HEK293 (cell line): Measurements from ENCODE around the gene ARID3B.

Source experiments
- BCL11B ChIP-seq: fragments of 450-650 bp; formaldehyde crosslinking; IDR thresholded peaks from 2 replicates; pipeline ENCODE4 v1.5.1; 2016; ENCODE audit warnings: low read depth, missing biosample characterization, missing genetic modification characterization
- HOXC10 ChIP-seq: sonication (generic); formaldehyde crosslinking; IDR thresholded peaks from 2 replicates; pipeline ENCODE4 v1.8.1; 2023; ENCODE audit warnings: mild to moderate bottlenecking, missing genetic modification reagents
- KLF7 ChIP-seq: fragments of 450-650 bp; formaldehyde crosslinking; IDR thresholded peaks from 2 replicates; pipeline ENCODE4 v1.5.1; 2016; ENCODE audit warnings: missing biosample characterization, missing genetic modification characterization, borderline replicate concordance
- MYNN ChIP-seq: fragments of 450-650 bp; formaldehyde crosslinking; IDR thresholded peaks from 2 replicates; pipeline ENCODE4 v1.5.1; 2016; ENCODE audit warnings: missing biosample characterization, missing genetic modification characterization, borderline replicate concordance
- RBAK ChIP-seq: fragments of 450-650 bp; formaldehyde crosslinking; IDR thresholded peaks from 2 replicates; pipeline ENCODE4 v1.5.1; 2016; ENCODE audit warnings: missing biosample characterization, missing genetic modification characterization
- ZBTB17 ChIP-seq: fragments of 450-650 bp; formaldehyde crosslinking; IDR thresholded peaks from 2 replicates; pipeline ENCODE4 v1.5.1; 2016; ENCODE audit warnings: missing biosample characterization, missing genetic modification characterization
- ZBTB7A ChIP-seq: fragments of 450-650 bp; formaldehyde crosslinking; IDR thresholded peaks from 2 replicates; pipeline ENCODE4 v1.5.1; 2016; ENCODE audit warnings: low read depth, missing biosample characterization, missing genetic modification characterization
- ZNF169 ChIP-seq: fragments of 450-650 bp; formaldehyde crosslinking; IDR thresholded peaks from 2 replicates; pipeline ENCODE4 v1.5.1; 2016; ENCODE audit warnings: missing biosample characterization, missing genetic modification characterization
- ZNF24 ChIP-seq: fragments of 450-650 bp; formaldehyde crosslinking; IDR thresholded peaks from 2 replicates; pipeline ENCODE4 v1.5.1; 2016; ENCODE audit warnings: missing biosample characterization, missing genetic modification characterization
- ZNF416 ChIP-seq: fragments of 450-650 bp; formaldehyde crosslinking; IDR thresholded peaks from 2 replicates; pipeline ENCODE4 v1.5.1; 2016; ENCODE audit warnings: missing biosample characterization, missing genetic modification characterization
- ZNF48 ChIP-seq: fragments of 450-650 bp; formaldehyde crosslinking; IDR thresholded peaks from 2 replicates; pipeline ENCODE4 v1.5.1; 2016; ENCODE audit warnings: missing biosample characterization, missing genetic modification characterization
- ZNF558 ChIP-seq: fragments of 450-650 bp; formaldehyde crosslinking; IDR thresholded peaks from 2 replicates; pipeline ENCODE4 v1.5.1; 2016; ENCODE audit warnings: missing biosample characterization, missing genetic modification characterization
- ZNF600 ChIP-seq: fragments of 450-650 bp; formaldehyde crosslinking; IDR thresholded peaks from 2 replicates; pipeline ENCODE4 v1.5.1; 2016; ENCODE audit warnings: missing biosample characterization, missing genetic modification characterization
- ZNF837 ChIP-seq: fragments of 450-650 bp; formaldehyde crosslinking; IDR thresholded peaks from 2 replicates; pipeline ENCODE4 v1.5.1; 2016; ENCODE audit warnings: missing biosample characterization, missing genetic modification characterization
- ZNF843 ChIP-seq: fragments of 450-650 bp; formaldehyde crosslinking; IDR thresholded peaks from 2 replicates; pipeline ENCODE4 v1.5.1; 2016; ENCODE audit warnings: missing biosample characterization, missing genetic modification characterization
- TF ChIP-seq, protein P1 (sequence below): IDR thresholded peaks from 2 replicates; pipeline ENCODE4 v1.6.1; 2011; ENCODE audit warnings: mild to moderate bottlenecking, low read depth, low read length, borderline replicate concordance
- TF ChIP-seq, protein P2 (sequence below): fragments of 450-650 bp; formaldehyde crosslinking; IDR thresholded peaks from 2 replicates; pipeline ENCODE4 v1.5.1; 2016; ENCODE audit warnings: missing biosample characterization, missing genetic modification characterization, borderline replicate concordance
- TF ChIP-seq, protein P3 (sequence below): fragments of 450-650 bp; formaldehyde crosslinking; IDR thresholded peaks from 2 replicates; pipeline ENCODE4 v1.5.1; 2016; ENCODE audit warnings: missing biosample characterization, missing genetic modification characterization
- TF ChIP-seq, protein P4 (sequence below): fragments of 450-650 bp; formaldehyde crosslinking; IDR thresholded peaks from 2 replicates; pipeline ENCODE4 v1.5.1; 2016; ENCODE audit warnings: missing biosample characterization, missing genetic modification characterization
- TF ChIP-seq, protein P5 (sequence below): fragments of 450-650 bp; formaldehyde crosslinking; IDR thresholded peaks from 2 replicates; pipeline ENCODE4; 2016; ENCODE audit warnings: missing biosample characterization, missing genetic modification characterization
- TF ChIP-seq, protein P6 (sequence below): fragments of 450-650 bp; formaldehyde crosslinking; IDR thresholded peaks from 2 replicates; pipeline ENCODE4 v1.5.1; 2016; ENCODE audit warnings: missing biosample characterization, missing genetic modification characterization
- TF ChIP-seq, protein P7 (sequence below): fragments of 450-650 bp; formaldehyde crosslinking; IDR thresholded peaks from 2 replicates; pipeline ENCODE4 v1.5.1; 2016; ENCODE audit warnings: missing biosample characterization, missing genetic modification characterization
- TF ChIP-seq, protein P8 (sequence below): fragments of 450-650 bp; formaldehyde crosslinking; IDR thresholded peaks from 2 replicates; pipeline ENCODE4 v1.5.1; 2016; ENCODE audit warnings: missing biosample characterization, missing genetic modification characterization

ARID3B gene

DNA sequence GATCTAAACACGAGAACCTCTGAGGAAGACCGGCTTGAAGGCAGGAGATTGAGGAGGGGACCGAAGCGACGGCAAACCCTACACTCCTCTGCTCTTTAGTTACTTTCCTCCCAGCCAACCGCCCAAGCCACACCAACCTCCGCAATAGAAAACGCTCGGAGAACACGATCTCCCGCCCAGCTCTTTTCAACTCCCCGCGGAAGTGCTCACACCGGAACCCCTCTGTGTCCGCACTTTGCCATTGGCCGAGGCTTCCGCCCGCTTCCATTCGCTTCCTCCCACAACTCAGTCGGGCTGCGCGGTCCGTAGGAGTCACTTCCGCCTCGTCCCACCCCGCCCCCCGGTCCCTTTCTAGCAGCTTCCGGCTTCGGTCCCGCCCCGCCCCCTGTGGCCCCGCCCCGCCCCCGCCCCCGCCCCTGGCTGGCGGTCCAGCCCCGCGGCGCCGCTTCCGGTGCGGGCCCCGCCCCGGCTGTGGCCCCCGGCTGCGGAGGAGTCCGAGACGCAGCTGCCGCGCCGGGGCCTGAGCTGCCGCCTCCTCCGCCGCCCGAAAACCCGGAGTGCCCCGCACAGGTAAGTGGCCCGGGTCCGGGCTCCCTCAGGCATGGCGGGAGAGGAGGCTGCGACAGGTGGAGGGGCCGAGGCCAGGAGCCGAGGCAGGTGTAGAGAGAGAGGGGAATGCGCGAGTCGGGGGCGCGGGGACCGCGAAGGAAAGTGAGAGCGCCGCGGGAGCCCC, at the start of gene ARID3B (continued):
- TF ChIP-seq, protein P1, sequence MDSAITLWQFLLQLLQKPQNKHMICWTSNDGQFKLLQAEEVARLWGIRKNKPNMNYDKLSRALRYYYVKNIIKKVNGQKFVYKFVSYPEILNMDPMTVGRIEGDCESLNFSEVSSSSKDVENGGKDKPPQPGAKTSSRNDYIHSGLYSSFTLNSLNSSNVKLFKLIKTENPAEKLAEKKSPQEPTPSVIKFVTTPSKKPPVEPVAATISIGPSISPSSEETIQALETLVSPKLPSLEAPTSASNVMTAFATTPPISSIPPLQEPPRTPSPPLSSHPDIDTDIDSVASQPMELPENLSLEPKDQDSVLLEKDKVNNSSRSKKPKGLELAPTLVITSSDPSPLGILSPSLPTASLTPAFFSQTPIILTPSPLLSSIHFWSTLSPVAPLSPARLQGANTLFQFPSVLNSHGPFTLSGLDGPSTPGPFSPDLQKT, result no peak; the same call in 1 of the 2 replicates
- TF ChIP-seq ZBTB17 (tag by site-specific recombination), result peak; percentile 4; the same call in 1 of the 2 replicates
- TF ChIP-seq, protein P2, sequence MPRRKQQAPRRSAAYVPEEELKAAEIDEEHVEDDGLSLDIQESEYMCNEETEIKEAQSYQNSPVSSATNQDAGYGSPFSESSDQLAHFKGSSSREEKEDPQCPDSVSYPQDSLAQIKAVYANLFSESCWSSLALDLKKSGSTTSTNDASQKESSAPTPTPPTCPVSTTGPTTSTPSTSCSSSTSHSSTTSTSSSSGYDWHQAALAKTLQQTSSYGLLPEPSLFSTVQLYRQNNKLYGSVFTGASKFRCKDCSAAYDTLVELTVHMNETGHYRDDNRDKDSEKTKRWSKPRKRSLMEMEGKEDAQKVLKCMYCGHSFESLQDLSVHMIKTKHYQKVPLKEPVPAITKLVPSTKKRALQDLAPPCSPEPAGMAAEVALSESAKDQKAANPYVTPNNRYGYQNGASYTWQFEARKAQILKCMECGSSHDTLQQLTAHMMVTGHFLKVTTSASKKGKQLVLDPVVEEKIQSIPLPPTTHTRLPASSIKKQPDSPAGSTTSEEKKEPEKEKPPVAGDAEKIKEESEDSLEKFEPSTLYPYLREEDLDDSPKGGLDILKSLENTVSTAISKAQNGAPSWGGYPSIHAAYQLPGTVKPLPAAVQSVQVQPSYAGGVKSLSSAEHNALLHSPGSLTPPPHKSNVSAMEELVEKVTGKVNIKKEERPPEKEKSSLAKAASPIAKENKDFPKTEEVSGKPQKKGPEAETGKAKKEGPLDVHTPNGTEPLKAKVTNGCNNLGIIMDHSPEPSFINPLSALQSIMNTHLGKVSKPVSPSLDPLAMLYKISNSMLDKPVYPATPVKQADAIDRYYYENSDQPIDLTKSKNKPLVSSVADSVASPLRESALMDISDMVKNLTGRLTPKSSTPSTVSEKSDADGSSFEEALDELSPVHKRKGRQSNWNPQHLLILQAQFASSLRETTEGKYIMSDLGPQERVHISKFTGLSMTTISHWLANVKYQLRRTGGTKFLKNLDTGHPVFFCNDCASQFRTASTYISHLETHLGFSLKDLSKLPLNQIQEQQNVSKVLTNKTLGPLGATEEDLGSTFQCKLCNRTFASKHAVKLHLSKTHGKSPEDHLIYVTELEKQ (tag by site-specific recombination), result peak; percentile 49; the same call in 1 of the 2 replicates
- no peak; the same call in 1 of the 2 replicates for TF ChIP-seq ZNF600 (tag by site-specific recombination)
- no peak for TF ChIP-seq ZNF169 (tag by site-specific recombination)
- no peak for TF ChIP-seq ZNF837 (tag by site-specific recombination)
- TF ChIP-seq, protein P3, sequence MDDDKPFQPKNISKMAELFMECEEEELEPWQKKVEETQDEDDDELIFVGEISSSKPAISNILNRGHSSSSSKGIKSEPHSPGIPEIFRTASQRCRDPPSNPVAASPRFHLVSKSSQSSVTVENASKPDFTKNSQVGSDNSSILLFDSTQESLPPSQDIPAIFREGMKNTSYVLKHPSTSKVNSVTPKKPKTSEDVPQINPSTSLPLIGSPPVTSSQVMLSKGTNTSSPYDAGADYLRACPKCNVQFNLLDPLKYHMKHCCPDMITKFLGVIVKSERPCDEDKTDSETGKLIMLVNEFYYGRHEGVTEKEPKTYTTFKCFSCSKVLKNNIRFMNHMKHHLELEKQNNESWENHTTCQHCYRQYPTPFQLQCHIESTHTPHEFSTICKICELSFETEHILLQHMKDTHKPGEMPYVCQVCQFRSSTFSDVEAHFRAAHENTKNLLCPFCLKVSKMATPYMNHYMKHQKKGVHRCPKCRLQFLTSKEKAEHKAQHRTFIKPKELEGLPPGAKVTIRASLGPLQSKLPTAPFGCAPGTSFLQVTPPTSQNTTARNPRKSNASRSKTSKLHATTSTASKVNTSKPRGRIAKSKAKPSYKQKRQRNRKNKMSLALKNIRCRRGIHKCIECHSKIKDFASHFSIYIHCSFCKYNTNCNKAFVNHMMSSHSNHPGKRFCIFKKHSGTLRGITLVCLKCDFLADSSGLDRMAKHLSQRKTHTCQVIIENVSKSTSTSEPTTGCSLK (tag by site-specific recombination), result no peak
- TF ChIP-seq HOXC10 (CRISPR knock-in tag), result no peak
- TF ChIP-seq, protein P4, sequence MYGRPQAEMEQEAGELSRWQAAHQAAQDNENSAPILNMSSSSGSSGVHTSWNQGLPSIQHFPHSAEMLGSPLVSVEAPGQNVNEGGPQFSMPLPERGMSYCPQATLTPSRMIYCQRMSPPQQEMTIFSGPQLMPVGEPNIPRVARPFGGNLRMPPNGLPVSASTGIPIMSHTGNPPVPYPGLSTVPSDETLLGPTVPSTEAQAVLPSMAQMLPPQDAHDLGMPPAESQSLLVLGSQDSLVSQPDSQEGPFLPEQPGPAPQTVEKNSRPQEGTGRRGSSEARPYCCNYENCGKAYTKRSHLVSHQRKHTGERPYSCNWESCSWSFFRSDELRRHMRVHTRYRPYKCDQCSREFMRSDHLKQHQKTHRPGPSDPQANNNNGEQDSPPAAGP (tag by site-specific recombination), result peak; percentile 30; the same call in 1 of the 2 replicates
- no peak; the same call in 1 of the 2 replicates for TF ChIP-seq KLF7 (tag by site-specific recombination)
- no peak for TF ChIP-seq ZNF48 (tag by site-specific recombination)
- no peak for TF ChIP-seq ZNF416
- no peak for TF ChIP-seq MYNN (tag by site-specific recombination)
- TF ChIP-seq ZNF558 (tag by site-specific recombination), result peak; percentile 21; the same call in 1 of the 2 replicates
- TF ChIP-seq ZNF24 (tag by site-specific recombination), result peak; percentile 35; the same call in 1 of the 2 replicates
- TF ChIP-seq, protein P5, sequence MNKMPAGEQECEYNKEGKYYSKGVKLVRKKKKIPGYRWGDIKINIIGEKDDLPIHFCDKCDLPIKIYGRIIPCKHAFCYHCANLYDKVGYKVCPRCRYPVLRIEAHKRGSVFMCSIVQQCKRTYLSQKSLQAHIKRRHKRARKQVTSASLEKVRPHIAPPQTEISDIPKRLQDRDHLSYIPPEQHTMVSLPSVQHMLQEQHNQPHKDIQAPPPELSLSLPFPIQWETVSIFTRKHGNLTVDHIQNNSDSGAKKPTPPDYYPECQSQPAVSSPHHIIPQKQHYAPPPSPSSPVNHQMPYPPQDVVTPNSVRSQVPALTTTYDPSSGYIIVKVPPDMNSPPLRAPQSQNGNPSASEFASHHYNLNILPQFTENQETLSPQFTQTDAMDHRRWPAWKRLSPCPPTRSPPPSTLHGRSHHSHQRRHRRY (tag by site-specific recombination), result no peak
- TF ChIP-seq ZBTB7A (tag by site-specific recombination), result no peak
- TF ChIP-seq, protein P6, sequence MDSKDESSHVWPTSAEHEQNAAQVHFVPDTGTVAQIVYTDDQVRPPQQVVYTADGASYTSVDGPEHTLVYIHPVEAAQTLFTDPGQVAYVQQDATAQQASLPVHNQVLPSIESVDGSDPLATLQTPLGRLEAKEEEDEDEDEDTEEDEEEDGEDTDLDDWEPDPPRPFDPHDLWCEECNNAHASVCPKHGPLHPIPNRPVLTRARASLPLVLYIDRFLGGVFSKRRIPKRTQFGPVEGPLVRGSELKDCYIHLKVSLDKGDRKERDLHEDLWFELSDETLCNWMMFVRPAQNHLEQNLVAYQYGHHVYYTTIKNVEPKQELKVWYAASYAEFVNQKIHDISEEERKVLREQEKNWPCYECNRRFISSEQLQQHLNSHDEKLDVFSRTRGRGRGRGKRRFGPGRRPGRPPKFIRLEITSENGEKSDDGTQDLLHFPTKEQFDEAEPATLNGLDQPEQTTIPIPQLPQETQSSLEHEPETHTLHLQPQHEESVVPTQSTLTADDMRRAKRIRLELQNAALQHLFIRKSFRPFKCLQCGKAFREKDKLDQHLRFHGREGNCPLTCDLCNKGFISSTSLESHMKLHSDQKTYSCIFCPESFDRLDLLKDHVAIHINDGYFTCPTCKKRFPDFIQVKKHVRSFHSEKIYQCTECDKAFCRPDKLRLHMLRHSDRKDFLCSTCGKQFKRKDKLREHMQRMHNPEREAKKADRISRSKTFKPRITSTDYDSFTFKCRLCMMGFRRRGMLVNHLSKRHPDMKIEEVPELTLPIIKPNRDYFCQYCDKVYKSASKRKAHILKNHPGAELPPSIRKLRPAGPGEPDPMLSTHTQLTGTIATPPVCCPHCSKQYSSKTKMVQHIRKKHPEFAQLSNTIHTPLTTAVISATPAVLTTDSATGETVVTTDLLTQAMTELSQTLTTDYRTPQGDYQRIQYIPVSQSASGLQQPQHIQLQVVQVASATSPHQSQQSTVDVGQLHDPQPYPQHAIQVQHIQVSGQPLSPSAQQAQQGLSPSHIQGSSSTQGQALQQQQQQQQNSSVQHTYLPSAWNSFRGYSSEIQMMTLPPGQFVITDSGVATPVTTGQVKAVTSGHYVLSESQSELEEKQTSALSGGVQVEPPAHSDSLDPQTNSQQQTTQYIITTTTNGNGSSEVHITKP (tag by site-specific recombination), result peak; percentile 44; the same call in 1 of the 2 replicates
- TF ChIP-seq, protein P7, sequence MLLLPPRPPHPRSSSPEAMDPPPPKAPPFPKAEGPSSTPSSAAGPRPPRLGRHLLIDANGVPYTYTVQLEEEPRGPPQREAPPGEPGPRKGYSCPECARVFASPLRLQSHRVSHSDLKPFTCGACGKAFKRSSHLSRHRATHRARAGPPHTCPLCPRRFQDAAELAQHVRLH (tag by site-specific recombination), result peak; percentile 96
- TF ChIP-seq BCL11B (tag by site-specific recombination), result no peak
- TF ChIP-seq, protein P8, sequence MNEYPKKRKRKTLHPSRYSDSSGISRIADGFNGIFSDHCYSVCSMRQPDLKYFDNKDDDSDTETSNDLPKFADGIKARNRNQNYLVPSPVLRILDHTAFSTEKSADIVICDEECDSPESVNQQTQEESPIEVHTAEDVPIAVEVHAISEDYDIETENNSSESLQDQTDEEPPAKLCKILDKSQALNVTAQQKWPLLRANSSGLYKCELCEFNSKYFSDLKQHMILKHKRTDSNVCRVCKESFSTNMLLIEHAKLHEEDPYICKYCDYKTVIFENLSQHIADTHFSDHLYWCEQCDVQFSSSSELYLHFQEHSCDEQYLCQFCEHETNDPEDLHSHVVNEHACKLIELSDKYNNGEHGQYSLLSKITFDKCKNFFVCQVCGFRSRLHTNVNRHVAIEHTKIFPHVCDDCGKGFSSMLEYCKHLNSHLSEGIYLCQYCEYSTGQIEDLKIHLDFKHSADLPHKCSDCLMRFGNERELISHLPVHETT (tag by site-specific recombination), result peak; percentile 39
- 0 out of 2 replicates have a peak, but pooled peaks have one; percentile 27 for TF ChIP-seq ZNF843 (tag by site-specific recombination)
- TF ChIP-seq RBAK, result no peak; the same call in 1 of the 2 replicates
